HG02973 (cell line): ENCODE measurements around the gene KCNC2.
"Not testable (repeated sequence)": the region's sequence is repeated elsewhere in the genome, so short reads cannot be mapped to it uniquely, and the experiment has no call there.

Experiments
- ATAC-seq: cut with Tn5 transposase; IDR thresholded peaks from one replicate; pipeline ENCODE4 v1.9.1; 2021; ENCODE audit warnings: moderate library complexity; ENCODE audit not compliant: unreplicated experiment

The KCNC2 gene

GRCh38 chr12:75209812-75210138 lies at the start of gene KCNC2:
Gene KCNC2, minus strand, starts transcription at chr12:75209839.
- no peak for ATAC-seq

GRCh38 chr12:75259143-75259542 lies 49.5 kb upstream of the KCNC2 start:
- no peak for ATAC-seq

GRCh38 chr12:75257510-75257909 lies 47.9 kb upstream of the KCNC2 start:
- no peak for ATAC-seq

GRCh38 chr12:75245108-75245507 lies 35.5 kb upstream of the KCNC2 start:
- no peak for ATAC-seq

GRCh38 chr12:75239987-75240386 lies 30.3 kb upstream of the KCNC2 start:
- ATAC-seq = peak; percentile 87

- ATAC-seq = no peak
Measured at GRCh38 chr12:75236206-75236605, 26.6 kb upstream of the KCNC2 start.

- ATAC-seq = no peak
Measured at GRCh38 chr12:75227132-75227531, 17.5 kb upstream of the KCNC2 start.

- no peak for ATAC-seq
Measured at GRCh38 chr12:75212072-75212471, 2.4 kb upstream of the KCNC2 start.

- ATAC-seq = no peak
Measured at GRCh38 chr12:75208856-75209811, 505 bp downstream of the KCNC2 start.

- no peak for ATAC-seq
Measured at GRCh38 chr12:75207338-75208083, 2.1 kb downstream of the KCNC2 start.

- ATAC-seq = no peak
Measured at GRCh38 chr12:75205558-75205957, 4.1 kb downstream of the KCNC2 start.

GRCh38 chr12:75196865-75197264 lies 12.8 kb downstream of the KCNC2 start:
- no peak for ATAC-seq

GRCh38 chr12:75196408-75196807 lies 13.2 kb downstream of the KCNC2 start:
- no peak for ATAC-seq

GRCh38 chr12:75194250-75194649 lies 15.4 kb downstream of the KCNC2 start:
- ATAC-seq = no peak

- ATAC-seq = no peak
Measured at GRCh38 chr12:75192196-75192595, 17.4 kb downstream of the KCNC2 start.

- no peak for ATAC-seq
Measured at GRCh38 chr12:75190846-75191245, 18.8 kb downstream of the KCNC2 start.

- not testable (repeated sequence) for ATAC-seq
Measured at GRCh38 chr12:75185881-75186280, 23.8 kb downstream of the KCNC2 start.

GRCh38 chr12:75184516-75184915 lies 25.1 kb downstream of the KCNC2 start:
- ATAC-seq = no peak

- no peak for ATAC-seq
Measured at GRCh38 chr12:75183967-75184366, 25.7 kb downstream of the KCNC2 start.

GRCh38 chr12:75177997-75178396 lies 31.6 kb downstream of the KCNC2 start:
- peak; percentile 80 for ATAC-seq

- no peak for ATAC-seq
Measured at GRCh38 chr12:75172611-75173010, 37.0 kb downstream of the KCNC2 start.

- ATAC-seq = no peak
Measured at GRCh38 chr12:75170640-75171185, 38.9 kb downstream of the KCNC2 start.
